HPDE6-E6E7 (cell line): ENCODE results near the gene MBD6.

ENCODE experiments used
- DNase-seq: peaks from one replicate; pipeline ENCODE4 v3.0.0; 2011; ENCODE audit warnings: missing footprints; ENCODE audit errors: extremely low spot score

The MBD6 gene

DNA sequence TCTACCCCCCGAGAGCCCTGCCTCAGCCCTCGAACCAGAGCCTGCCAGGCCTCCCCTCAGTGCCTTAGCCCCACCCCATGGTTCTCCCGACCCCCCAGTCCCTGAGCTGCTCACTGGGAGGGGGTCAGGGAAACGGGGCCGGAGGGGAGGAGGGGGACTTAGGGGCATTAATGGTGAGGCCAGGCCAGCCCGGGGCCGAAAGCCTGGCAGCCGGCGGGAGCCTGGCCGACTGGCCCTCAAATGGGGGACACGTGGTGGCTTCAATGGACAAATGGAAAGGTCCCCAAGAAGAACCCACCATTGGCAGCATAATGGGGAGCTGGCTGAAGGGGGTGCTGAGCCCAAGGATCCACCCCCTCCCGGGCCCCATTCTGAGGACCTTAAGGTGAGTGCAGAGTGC, 5.6 kb downstream of the MBD6 start:
- no peak for DNase-seq

DNA sequence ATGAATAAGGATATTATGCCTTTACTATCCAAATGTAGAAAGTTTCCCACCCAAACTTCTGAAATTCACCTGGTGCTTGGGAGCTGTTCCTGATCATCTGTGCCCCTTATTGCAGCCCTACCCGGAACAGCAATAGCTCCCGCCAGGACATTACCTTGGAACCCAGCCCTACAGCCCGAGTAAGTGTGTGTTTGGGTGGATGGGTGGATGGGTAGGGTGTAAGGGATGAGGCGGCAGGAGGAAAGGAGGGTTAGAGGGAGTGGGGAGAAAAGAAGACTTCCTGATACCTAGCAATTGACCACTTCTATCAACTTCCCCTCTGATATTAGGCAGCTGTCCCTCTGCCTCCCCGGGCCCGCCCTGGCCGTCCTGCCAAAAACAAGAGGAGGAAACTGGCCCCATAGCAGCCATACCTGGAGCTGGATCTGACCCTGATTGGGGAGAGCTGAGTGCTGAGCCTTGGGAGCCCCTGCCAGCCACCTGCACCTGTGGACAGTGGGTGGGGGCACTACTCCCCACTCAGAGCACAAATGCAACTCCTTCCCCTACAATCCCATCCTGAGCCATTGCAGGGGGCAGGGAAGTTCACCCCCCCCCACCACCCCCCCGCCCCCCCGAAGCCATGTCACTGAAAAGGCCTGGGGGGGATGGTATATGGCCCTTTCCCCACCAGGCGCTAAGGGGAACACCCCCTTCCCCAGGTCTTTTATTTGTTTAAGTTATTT, 6.4 kb downstream of the MBD6 start:
- no peak for DNase-seq

DNA sequence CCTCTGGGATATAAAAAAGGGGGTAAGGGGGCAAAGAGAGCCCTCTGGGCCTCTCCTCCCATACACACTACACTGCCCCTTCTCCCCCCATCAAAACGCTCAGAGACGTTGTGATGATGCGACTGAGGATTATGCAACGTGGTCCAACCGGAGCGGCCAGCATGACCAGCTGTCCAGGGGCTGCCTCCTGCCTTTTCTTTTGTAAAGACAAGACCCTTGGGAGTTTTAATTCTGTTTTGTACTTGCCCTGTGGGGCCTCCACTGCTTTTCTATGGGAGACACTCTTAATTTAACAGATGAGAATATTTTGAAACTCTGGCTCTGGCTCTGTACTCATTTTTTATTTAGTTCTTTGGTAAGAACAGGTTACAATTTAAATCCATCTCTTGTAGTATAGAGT, 7.2 kb downstream of the MBD6 start:
- DNase-seq, result no peak

DNA sequence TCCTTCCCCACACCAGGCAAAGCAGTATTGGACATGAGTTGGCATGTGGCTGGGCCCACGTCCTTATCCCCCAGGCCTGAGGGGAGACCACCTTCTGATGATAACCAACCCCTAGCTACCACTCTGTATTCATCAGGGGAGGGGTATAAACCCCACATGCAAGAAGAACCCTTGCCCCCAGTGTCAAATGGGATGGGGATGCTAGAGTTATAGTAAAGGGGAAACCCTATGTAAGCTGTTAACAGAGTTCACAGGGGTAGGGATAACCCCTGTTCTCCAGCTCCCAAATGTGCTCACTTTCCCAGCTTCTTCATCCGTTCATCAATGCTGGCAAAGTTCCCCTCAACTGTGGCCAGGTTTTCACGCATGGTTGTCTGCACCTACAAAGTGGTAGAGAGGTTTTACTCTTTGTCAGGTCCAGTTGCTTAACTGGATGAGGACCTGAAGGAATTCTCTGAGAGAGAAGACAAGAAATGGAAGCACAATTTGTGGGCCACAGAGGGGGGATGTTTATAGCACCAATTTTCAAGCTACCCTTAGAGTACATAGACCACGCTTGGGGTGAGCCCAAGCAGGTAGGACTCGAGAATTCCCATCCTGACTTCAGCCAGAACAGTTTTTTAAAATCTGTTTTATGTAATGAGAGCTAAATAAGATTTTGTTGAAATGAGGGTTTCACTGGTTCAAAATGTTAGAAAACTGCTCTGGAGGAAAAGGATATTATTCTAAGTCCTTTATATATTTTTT, 7.9 kb downstream of the MBD6 start:
- no peak for DNase-seq

DNA sequence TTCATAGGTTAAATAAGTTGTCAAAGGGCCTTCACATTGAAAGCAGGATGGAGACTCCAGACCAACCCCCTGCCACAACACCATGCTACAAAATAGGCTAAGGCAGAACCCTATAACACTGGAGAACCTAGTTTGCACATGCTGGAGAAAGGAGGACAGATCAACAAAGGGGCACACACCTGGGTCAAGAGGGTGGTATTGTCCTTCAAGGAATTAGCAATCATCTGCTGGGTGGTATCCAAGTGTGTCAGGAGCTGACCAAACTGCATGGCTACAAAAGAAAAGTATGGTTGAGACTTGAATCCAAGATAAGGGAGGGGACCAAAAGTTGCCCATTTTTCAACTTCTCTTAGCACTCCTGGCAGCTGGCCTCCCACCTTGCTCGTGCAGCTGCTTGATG, 9.2 kb downstream of the MBD6 start:
- no peak for DNase-seq

DNA sequence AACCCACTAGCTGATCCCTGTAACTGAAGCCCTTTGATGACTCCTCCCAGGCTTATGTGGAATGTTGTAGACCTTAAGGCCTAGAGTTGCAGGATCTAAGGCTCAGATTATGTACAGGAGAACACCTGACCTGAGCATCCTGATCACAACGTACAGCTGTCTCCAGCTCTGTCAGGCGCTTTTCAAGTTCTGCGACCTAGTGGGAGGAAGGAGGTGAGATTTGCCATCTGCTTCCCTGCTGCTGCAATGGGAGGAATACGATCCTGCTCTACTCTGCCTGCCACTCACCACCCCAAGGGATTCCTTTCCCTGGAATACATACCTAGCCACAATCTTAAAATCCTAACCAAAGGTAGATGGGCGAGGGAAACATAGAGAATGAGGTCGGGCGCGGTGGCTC, 10.5 kb downstream of the MBD6 start:
- DNase-seq, result no peak

DNA sequence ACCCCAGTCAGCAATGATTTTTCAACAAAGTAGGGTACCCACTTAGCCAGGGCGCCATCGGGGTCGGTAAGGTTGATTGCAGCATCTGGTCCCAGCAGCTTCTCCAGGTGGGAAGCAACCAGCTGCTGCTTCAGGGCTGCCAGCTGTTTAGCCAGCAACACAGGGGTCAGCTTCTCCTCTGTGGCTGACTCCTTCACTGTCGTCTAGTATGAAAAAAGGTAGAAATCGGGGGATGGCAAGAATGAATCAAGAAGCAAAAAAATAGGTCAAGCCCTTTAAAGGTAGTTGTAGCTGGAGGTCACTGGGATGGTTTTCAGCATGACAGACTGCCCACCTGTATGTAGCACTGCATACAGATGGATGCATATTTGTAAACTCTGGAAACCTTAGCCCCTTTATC, 11.6 kb downstream of the MBD6 start:
- DNase-seq, result no peak

DNA sequence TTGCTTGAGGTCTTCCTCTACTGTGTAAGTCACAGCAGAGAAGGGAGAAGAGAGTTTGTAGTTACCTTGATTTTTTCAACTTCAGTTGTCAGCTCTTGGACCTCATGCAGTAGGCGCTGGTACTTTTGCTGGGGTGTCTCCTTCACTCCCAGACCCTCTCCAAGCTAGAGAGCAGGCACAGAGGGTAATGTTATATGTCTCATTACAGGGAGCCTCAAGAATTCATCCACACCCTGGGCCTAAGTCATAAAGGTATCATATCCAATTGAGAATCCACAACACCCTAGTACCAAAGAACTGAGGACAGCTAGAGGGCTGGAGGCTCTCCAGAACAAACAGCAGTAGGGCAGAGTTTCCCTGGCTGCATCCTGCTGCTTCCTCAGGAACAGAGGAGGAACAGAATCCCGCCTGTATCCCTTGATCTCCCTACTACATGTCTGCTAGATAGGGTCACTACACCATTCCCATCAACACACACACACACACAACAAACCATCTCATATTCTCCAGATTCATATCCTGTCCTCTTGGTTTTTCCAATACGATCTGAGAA, 12.4 kb downstream of the MBD6 start:
- DNase-seq, result no peak

DNA sequence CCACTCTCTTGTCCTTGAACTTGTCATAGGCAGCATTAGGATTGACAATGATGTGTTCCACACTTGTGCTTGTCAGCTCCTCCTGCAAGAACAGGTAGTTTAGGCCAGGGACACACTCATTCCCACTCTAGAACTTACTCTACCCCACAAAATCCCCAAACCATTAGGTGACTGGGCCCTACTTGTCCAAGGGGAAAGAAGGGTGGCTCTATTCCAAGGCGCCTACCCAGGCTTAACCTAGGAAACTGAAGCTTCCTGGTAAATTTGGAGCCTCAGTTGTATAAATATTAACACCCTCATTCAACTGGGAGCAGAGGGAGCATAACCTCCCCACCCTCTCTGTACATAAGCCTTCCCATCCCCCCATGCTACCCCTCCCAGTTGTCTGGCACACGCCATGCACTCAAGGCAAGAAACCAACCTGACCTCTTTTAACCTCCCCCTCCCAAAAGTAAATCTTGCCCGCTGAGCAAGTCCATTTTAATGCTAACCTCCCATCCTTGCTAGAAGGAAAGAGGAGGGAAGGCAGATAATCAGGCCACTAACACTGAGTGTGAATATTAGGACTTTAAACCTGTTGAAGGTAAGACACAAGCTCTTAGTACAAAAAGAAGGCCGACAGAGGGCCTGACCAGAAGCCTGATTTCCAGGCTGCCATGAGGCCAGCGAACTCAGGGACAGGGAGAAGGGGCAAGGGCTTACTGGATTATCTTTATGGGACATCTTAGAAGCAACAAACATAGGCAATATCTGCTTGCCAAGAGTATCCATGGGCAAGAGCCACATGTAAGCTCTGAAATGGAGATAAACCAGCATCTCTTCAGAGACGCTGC, 13.4 kb downstream of the MBD6 start:
- no peak for DNase-seq

DNA sequence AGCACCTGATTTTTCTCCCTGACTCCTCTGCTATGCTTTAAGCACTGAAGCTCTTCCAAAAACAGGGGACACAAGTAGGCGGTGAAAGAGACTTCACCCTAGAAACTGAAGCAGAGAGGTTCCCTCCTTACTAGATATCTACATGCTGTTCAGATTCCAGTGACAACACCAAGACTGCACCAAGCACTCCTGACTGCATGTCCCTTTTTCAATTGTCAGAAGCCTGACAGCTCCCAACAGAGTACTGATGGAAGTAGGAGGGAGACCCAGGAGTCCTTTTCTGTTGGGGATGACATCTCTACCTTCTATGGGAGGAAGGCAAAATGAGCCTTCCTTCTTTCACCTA, 13.9 kb downstream of the MBD6 start:
- DNase-seq, result no peak

DNA sequence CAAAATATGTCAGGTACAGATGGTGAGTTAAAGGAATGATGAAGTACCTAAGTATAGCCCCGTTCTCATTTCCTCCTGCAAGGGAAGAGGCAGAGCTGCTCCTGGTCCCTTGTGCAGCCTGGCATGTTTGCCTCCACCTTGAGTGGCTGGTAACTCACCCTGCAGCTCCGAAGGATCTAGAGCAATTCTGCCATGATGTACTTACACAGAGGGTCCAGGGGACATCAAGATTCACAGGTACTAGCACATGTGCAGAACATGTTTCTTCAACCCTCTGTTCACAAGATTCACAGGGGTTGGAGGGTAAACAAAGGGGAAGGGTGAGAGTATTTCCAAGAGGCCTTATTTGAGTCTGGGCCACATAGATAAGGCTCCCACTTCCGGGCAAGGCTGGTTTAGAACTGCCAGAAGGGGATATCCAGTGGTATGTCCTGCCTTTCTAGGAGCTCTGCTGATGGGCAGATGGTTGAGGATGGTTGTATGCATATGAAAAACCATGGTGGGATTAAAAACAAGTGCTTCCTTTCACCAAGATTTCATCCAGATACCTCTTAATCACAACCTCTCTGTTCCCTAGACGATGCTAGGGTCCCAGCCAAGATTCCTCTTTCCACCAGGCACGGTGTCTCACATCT, 16.6 kb downstream of the MBD6 start:
- no peak for DNase-seq

DNA sequence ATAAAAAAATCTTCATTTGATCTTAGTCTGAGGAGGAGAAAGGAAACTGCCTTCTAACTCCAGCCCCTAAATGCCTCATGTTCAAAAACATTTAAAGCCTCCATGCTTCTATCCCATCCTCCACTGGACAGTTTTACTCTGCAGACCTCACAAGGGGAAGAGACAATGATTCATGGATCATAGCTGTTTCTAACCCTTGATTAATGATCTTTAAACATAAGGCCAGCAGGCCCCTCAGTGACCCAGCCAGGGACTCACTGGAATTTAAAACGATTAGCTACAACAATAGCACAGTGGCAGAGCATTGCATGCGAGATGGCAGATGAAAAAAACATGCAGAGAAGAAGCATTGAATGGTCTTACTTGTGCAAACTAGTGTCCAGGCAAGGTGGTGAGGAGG, 18.4 kb downstream of the MBD6 start:
- DNase-seq, result no peak

DNA sequence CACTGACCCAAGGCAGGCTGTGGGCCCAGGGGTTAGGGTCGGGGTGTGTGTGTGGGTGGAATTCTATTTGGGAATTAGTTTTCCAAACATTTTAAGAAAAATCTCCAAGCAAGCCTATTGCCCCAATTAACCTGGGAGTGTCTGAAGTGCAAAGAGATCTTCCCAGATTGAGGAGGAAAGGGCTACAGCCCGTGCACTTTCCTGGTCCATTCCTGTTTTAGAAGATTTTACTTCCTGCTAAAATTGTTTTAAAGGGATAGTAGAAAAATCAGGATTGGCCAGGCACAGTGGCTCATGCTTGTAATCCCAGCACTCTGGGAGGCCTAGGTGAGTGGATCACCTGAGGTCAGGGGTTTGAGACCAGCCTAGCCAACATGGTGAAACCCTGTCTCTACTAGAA, 19.1 kb downstream of the MBD6 start:
- DNase-seq, result no peak

DNA sequence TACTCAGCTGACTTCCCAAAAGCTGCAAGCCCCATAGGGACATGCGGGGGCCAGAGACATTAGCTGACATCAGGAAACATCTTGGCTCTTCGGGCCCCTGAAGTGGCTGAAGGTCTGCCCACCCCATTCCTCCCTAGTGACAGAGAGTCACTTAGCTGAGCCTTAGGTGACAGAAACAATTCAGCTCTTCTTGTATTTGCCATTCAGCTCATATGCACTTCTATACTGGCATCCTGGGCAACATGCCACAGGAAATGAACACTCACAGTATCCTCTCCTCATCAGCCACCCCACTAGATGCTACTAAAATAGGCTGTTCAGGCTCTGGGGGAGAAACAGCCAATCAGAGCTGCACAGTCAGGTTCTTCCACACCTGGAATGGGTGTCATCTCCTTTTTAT, 21.0 kb downstream of the MBD6 start:
- DNase-seq, result no peak

DNA sequence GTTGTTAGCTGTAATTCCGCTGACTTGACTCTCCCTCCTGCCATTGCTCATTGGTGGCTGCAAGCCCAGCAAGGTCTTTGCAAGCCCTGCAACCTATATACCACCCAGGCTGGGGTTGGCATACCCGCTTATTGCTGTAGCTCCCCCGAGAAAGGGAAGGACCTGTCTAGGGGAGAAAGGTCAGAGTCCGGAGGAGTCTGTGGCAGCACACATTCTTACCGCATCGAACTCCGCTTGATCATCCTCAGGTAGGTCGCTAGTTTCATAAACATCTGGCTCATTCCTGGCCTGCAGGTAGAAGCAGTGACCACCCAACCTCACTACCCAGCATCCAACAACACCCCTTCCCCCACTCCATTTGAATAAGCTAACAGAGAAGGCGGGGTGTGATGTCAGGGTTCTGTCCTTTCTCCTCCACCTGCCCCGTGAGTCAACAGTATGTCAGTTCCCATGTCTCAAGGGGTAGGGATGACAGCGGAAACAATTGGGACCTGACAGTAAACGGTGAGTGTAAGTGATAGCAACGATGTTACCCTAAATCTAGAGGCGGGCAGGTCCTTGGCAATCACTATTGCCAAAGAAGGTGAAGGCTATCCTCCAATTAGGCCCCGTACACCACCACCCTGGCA, 23.3 kb downstream of the MBD6 start:
- DNase-seq, result peak; percentile 62

DNA sequence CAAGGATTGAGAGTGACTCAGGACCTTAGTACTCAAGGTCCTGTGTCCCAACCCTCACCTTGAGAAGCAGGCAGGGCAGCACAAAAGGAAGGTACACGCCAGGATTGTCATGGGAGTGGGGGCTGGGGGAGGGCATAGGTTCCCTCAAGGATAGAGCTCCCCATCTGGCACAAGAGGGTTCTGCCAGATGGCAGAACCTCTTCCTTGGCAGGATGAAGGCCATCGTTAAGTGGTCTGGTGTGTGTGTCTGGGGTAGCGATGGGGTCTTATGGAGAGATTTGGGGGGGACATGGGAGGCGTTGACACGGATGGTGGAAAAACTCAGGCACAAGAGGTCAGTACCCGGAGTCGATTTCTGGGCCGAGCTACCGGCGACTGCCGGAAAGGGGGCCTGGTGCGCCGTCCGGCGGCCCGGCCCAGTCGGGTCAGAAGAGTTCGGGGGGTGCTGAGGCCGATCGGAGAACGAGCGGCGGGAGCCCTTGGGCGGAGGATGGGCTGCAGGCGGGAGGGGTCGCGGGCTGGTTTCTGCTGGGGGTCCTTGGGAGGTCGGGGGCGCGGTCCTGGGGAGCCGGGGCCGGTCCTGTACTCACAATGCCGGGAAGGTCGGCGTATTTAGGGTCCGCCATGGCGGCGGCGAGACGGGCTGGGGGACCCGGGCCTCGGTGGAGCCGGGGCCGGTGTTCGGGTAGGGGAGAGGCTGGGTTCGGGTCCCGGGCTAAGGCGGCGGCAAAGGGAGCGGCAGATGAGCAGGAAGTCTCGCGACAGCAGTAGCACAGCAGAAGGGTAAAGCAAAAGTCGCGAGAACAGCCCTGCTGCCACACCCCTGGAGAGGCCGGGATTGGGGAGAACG, 24.0 kb downstream of the MBD6 start, which contains the start of gene DCTN2:
DCTN2 (minus strand) TSS at position 755 of the 850 bp plus-strand sequence; CDS start at position 626, 129 bp downstream.
- DNase-seq, result peak; percentile 99

DNA sequence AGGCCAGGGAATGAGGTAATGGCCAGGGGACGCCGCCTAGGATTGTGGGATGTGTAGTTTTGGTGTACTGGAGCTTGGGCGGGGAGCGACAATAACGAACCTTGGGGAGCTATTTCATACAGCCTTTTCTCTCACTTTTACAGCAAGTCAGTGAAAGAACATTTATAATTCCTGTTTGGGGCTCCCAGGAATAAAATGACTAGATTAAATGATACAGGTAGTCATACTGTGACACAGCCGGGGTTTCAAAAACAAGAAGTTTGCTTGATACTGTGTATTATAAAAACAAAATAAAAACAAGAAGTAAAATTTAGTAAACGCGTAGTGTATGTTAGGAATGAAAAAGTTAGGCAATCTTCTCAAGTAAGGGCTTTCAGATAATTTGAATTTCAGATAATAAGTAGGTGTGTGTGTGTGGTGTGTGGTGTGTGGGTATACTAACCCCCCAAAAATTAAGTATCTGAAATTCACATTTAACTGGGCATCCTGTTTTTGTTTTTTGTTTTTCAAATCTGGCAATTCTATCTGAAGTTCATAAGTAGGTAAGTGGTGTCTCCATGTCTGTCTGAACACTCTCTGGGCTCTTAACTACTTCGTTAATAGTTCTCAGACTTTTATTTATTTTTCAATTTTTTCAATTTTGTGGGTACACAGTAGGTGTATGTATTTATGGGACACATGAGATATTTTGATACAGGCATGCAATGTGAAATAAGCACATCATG, 24.8 kb downstream of the MBD6 start:
- DNase-seq, result no peak

DNA sequence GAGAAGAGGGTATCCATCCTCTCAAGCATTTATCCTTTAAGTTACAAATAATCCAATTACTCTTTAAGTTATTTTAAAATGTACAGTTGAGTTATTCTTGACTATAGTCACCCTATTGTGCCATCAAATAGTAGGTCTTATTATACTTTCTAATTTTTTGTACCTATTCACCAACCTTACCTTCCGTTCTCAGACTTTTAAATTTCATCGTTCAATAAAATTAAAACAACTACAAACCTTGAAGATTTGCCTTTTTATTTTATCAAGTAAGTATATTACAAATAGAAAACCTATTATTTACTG, 25.3 kb downstream of the MBD6 start:
- no peak for DNase-seq

DNA sequence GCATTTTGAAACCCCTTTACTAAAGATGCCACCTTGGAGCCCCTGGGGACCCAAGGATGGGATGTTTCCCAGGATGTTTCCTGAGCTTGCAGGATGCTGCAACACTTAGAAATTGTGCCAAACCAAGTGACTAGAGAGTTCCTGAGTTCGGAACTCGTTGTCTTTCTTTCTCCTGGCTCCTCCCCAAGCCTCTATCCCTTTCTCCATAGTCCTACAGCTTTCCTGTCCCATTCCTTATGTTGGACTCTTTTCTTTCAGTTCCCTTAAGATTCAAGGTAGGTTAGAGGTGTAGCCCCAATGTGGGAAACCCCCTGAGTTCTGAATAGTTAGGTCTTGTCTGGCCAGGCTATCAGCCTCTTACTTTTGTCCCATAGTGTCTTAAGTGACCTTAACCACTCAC, 25.9 kb downstream of the MBD6 start:
- no peak for DNase-seq
